Breast epithelium (tissue), 4 donors: ENCODE results near the gene CASKIN1. TPM values are rescaled to one million over a fixed set of nuclear protein-coding genes. Genes with fewer than 3 reads are reported as not detected.

ENCODE experiments used
- DNase-seq, 2 donors: peaks; one replicate each; pipeline ENCODE4 v3.0.0-alpha.2; 2019; ENCODE audit warnings: low spot score in 2 of 2
- H3K27ac ChIP-seq, 2 donors: fragments of 200-600 bp; sonication (generic) in 1 of 2; one replicate each; pipeline ENCODE4 v1.5.1; 2016 to 2019; ENCODE audit warnings: mild to moderate bottlenecking in 1 of 2
- H3K27me3 ChIP-seq, 2 donors: fragments of 200-600 bp; sonication (generic) in 1 of 2; one replicate each; pipeline versions ENCODE4 v1.5.1 to v1.6.0; 2017 to 2019; ENCODE audit warnings: control low read depth in 1 of 2, mild to moderate bottlenecking in 1 of 2
- H3K36me3 ChIP-seq: fragments of 200-600 bp; one replicate; pipeline ENCODE4 v1.5.1; 2019
- H3K4me1 ChIP-seq, 2 donors: fragments of 200-600 bp; sonication (generic); one replicate each; pipeline ENCODE4 v1.5.1; 2016 to 2019; ENCODE audit warnings: control low read depth in 1 of 2
- H3K4me3 ChIP-seq, 3 donors: fragments of 200-600 bp; sonication (generic); 1 replicate in 2 of 3; 2 replicates in 1 of 3; pipeline ENCODE4 v1.5.1; 2016 to 2019; ENCODE audit warnings: mild to moderate bottlenecking in 3 of 3, moderate library complexity in 2 of 3
- H3K9me3 ChIP-seq, 2 donors: fragments of 200-600 bp; sonication (generic) in 1 of 2; one replicate each; pipeline ENCODE4 v1.5.1; 2016 to 2019; ENCODE audit warnings: control low read depth in 1 of 2
- CTCF ChIP-seq, 3 donors: fragments of 450-650 bp; IDR thresholded peaks; one replicate each; pipeline ENCODE4 v1.5.1; 2016 to 2017; ENCODE audit warnings: antibody characterized with exemption in 3 of 3, mild to moderate bottlenecking in 3 of 3, moderate library complexity in 3 of 3
- POLR2A ChIP-seq: fragments of 450-650 bp; IDR thresholded peaks from one replicate; pipeline ENCODE4 v1.6.1; 2016; ENCODE audit warnings: antibody characterized with exemption, mild to moderate bottlenecking, moderate library complexity
- POLR2AphosphoS5 ChIP-seq, 3 donors: sonication (generic); formaldehyde crosslinking; IDR thresholded peaks; one replicate each; pipeline ENCODE4 v1.6.1; 2017; ENCODE audit warnings: antibody characterized with exemption in 3 of 3
- intact Hi-C: fragments of 100-400 bp; cut with DNase I; formaldehyde crosslinking; loops from one replicate; pipeline ENCODE4 v1.15.1; 2023; ENCODE audit warnings: low total_unique reads
- total RNA-seq, 3 donors: library from RNA; depleted of rRNA; stranded (reverse); fragments of >200 nt; gene quantifications; one replicate each; pipeline ENCODE4 v1.1.0, GENCODE V29; 2016

CASKIN1 gene
- total RNA-seq, 3 donors from 2014 or later = 0.33 to 0.44 TPM; not detected in 1

DNA sequence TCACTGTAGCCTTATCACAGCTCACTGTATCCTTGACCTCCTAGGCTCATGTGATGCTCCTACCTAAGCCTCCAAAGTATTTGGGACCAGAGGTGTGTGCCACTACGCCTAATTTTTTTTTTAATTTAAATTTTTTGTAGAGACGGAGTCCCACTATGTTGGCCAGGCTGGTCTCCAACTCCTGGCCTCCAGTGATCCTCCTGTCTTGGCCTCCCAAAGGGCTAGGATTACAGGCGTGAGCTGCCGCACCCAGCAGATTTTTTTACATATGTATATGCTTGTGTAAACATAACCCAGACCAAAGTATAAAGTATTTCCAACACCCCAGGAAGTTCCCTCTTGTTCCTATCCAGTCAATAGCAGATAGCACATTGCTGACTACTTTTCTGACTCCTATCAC is 19.9 kb upstream of the CASKIN1 start:
- H3K27ac ChIP-seq = no peak overlapping the region
- peaks cover 10 to 26% of the 10 kb centered on the region in 2 donors for H3K4me1 ChIP-seq
- no peaks in the 10 kb centered on the region for H3K36me3 ChIP-seq
- no peak for DNase-seq
- H3K9me3 ChIP-seq = no peaks in the 10 kb centered on the region
- H3K27me3 ChIP-seq = no peaks in the 10 kb centered on the region
- intact Hi-C loops = no loop called here
- TF ChIP-seq POLR2AphosphoS5 (IDR thresholded peaks at IDR 0.05) = no peak
- TF ChIP-seq POLR2A = no peak
- no peak for TF ChIP-seq CTCF (IDR thresholded peaks at IDR 0.05)
- no peak overlapping the region for H3K4me3 ChIP-seq

- H3K36me3 ChIP-seq = no peaks in the 10 kb centered on the region
- TF ChIP-seq POLR2A = no peak
- peak in 1 of 3 donors; percentile 61 for TF ChIP-seq CTCF (IDR thresholded peaks at IDR 0.05)
- H3K4me3 ChIP-seq = peak within 1 kb of the TSS; percentile 76 to 86 (median 86)
- no peaks in the 10 kb centered on the region for H3K27me3 ChIP-seq
- intact Hi-C loops = no loop called here
- peak within 1 kb of the TSS; percentile 91 to 95 for H3K27ac ChIP-seq
- no peaks in the 10 kb centered on the region for H3K9me3 ChIP-seq
- H3K4me1 ChIP-seq = peaks cover 10 to 26% of the 10 kb centered on the region in 2 donors
- DNase-seq = no peak
These were observed 18.2 kb upstream of the CASKIN1 start, which contains the start of gene PGP for GRCh38 chr16:2214719-2214968. Gene PGP, minus strand, starts transcription at chr16:2214840. Its CDS starts 63 bp downstream, at chr16:2214777.

GRCh38 chr16:2213817-2214718 is 17.7 kb upstream of the CASKIN1 start:
- peak overlapping the region; percentile 52 to 76 for H3K27ac ChIP-seq
- H3K9me3 ChIP-seq = no peaks in the 10 kb centered on the region
- peak overlapping the region; percentile 76 to 86 (median 86) for H3K4me3 ChIP-seq
- intact Hi-C loops = no loop called here
- H3K27me3 ChIP-seq = no peaks in the 10 kb centered on the region
- TF ChIP-seq POLR2A (no peak), CTCF (IDR thresholded peaks at IDR 0.05) (no peak), POLR2AphosphoS5 (IDR thresholded peaks at IDR 0.05) (no peak)
- H3K36me3 ChIP-seq = no peaks in the 10 kb centered on the region
- H3K4me1 ChIP-seq = peaks cover 10 to 26% of the 10 kb centered on the region in 2 donors
- no peak for DNase-seq

GRCh38 chr16:2212362-2213324 is 16.2 kb upstream of the CASKIN1 start:
- intact Hi-C loops = no loop called here
- Histone ChIP-seq H3K4me1 (peaks cover 10 to 26% of the 10 kb centered on the region in 2 donors), H3K27ac (peak overlapping the region; percentile 68 to 70), H3K36me3 (no peaks in the 10 kb centered on the region), H3K4me3 (peak overlapping the region in 2 of 3 donors; percentile 86), H3K27me3 (no peaks in the 10 kb centered on the region), H3K9me3 (no peaks in the 10 kb centered on the region)
- peak; percentile 85 for DNase-seq
- TF ChIP-seq CTCF (IDR thresholded peaks at IDR 0.05) (no peak), POLR2AphosphoS5 (IDR thresholded peaks at IDR 0.05) (peak in 1 of 3 donors; percentile 39)
